Spleen (tissue), 11 donors: ENCODE results near the gene BCL3. TPM values are rescaled to one million over a fixed set of nuclear protein-coding genes. Genes with fewer than 3 reads are reported as not detected.
A peak's percentile ranks its signal among the peaks of the same experiment; 100 is the strongest.

Source experiments
- DNase-seq: peaks from one replicate; pipeline ENCODE4 v3.0.0-alpha.2; 2020
- H3K27ac ChIP-seq, 8 donors: fragments of 200-600 bp; sonication (generic) in 7 of 8; 1 replicate in 4 of 8; 2 replicates in 4 of 8; pipeline versions ENCODE4 v1.5.0 to v1.8.0; 2016 to 2021; ENCODE audit warnings: inconsistent platforms in 4 of 8, mild to moderate bottlenecking in 4 of 8, moderate library complexity in 1 of 8
- H3K27me3 ChIP-seq, 7 donors: fragments of 200-600 bp; sonication (generic) in 6 of 7; replicated peaks in 1 of 7; 1 replicate in 4 of 7; 2 replicates in 3 of 7; pipeline versions ENCODE4 v1.5.0 to v1.8.0; 2016 to 2021; ENCODE audit warnings: inconsistent platforms in 3 of 7, mild to moderate bottlenecking in 1 of 7
- H3K36me3 ChIP-seq, 6 donors: fragments of 200-600 bp; sonication (generic) in 5 of 6; 1 replicate in 4 of 6; 2 replicates in 2 of 6; pipeline versions ENCODE4 v1.5.0 to v1.8.0; 2016 to 2021; ENCODE audit warnings: inconsistent platforms in 2 of 6
- H3K4me1 ChIP-seq, 6 donors: fragments of 200-600 bp; sonication (generic) in 5 of 6; 1 replicate in 3 of 6; 2 replicates in 3 of 6; pipeline versions ENCODE4 v1.5.0 to v1.8.0; 2016 to 2021; ENCODE audit warnings: inconsistent platforms in 3 of 6
- H3K4me3 ChIP-seq, 8 donors: fragments of 200-600 bp; sonication (generic) in 7 of 8; 1 replicate in 4 of 8; 2 replicates in 4 of 8; pipeline versions ENCODE4 v1.5.0 to v1.8.0; 2016 to 2021; ENCODE audit warnings: inconsistent platforms in 4 of 8, mild to moderate bottlenecking in 4 of 8, moderate library complexity in 2 of 8
- H3K9me3 ChIP-seq, 8 donors: fragments of 200-600 bp; sonication (generic) in 7 of 8; 1 replicate in 4 of 8; 2 replicates in 4 of 8; pipeline versions ENCODE4 v1.5.0 to v1.8.0; 2016 to 2021; ENCODE audit warnings: inconsistent platforms in 4 of 8
- CTCF ChIP-seq, 11 experiments: fragments of 200-600 bp in 7 of 11; fragments of 450-650 bp in 4 of 11; sonication (generic) in 4 of 11; IDR thresholded peaks in 8 of 11; conservative IDR thresholded peaks in 3 of 11; 1 replicate in 7 of 11; 2 replicates in 4 of 11; pipeline versions ENCODE4 v1.4.0 to v1.8.0; 2016 to 2021; ENCODE audit warnings: antibody characterized with exemption in 11 of 11, inconsistent platforms in 4 of 11, mild to moderate bottlenecking in 1 of 11
- POLR2A ChIP-seq, 3 donors: fragments of 450-650 bp; IDR thresholded peaks; one replicate each; pipeline ENCODE4 v1.5.1; 2017; ENCODE audit warnings: antibody characterized with exemption in 3 of 3, mild to moderate bottlenecking in 1 of 3
- POLR2AphosphoS5 ChIP-seq, 3 donors: sonication (generic); formaldehyde crosslinking; IDR thresholded peaks; one replicate each; pipeline ENCODE4 v1.5.1; 2017; ENCODE audit warnings: antibody characterized with exemption in 3 of 3
- WGBS, 5 donors: extraction: QIAGEN DNeasy Blood & Tissue Kit in 3 of 5; methylation state at CpG; one replicate each; pipeline versions ENCODE4 v1.1.5 to v1.1.7; 2013 to 2018; 5-methylcytosine and 5-hydroxymethylcytosine counted together
- intact Hi-C: fragments of 100-400 bp; cut with DNase I; formaldehyde crosslinking; loops from one replicate; pipeline ENCODE4 v1.15.0; 2023; ENCODE audit warnings: low total_unique reads
- polyA plus RNA-seq, 3 donors: library from polyadenylated mRNA; stranded (reverse); fragments of 200-250 nt; gene quantifications; one replicate each; pipeline ENCODE4 v1.2.1, GENCODE V29; 2013
- total RNA-seq, 7 donors: library from RNA; depleted of rRNA in 3 of 7; stranded (reverse); fragments of >200 nt in 3 of 7; fragmentation: NEBNext Ultra II Directional in 4 of 7; extraction: Animal tissue kit (Norgen Biotek cat#: 25700) in 4 of 7; gene quantifications; one replicate each; pipeline versions ENCODE4 v1.1.0 to v1.2.1, GENCODE V29; 2016 to 2021
- donor health status: healthy with polysubstance abuse.
- donor health status: DM: no; HTN: no; CAD: no; lungs with moderate emphysema.
- donor health status: DM: no; HTN: no; CAD: no.
- donor health status: Bipolar disorder and iron deficiency.
- donor health status: healthy.
- donor health status: DM: no; HTN: no; CAD: no.
- donor health status: DM: yes; HTN: yes; CAD: no.

BCL3 gene
- total and polyA plus RNA-seq, 10 donors, result 26.5 to 229 (median 76.9) TPM

GRCh38 chr19:44742330-44743061 is 6.0 kb upstream of the BCL3 start:
- WGBS, 5 donors, result 55 to 73% (median 62%) methylated on average over 20 of the region's 20 CpGs
- Histone ChIP-seq H3K9me3 (no peaks in the 10 kb centered on the region), H3K27ac (peak overlapping the region; percentile 75 to 99 (median 97)), H3K4me3 (peak overlapping the region in 1 of 8 donors; percentile 30), H3K36me3 (no peaks in the 10 kb centered on the region), H3K4me1 (peaks cover 54 to 100% (median 88%) of the 10 kb centered on the region in 6 donors), H3K27me3 (no peaks in the 10 kb centered on the region)
- TF ChIP-seq POLR2A (IDR thresholded peaks at IDR 0.05) (no peak), CTCF (IDR thresholded peaks at IDR 0.05 in 8 of 11, conservative IDR thresholded peaks at IDR 0.05 in 3 of 11) (no peak), POLR2AphosphoS5 (IDR thresholded peaks at IDR 0.05) (no peak)
- intact Hi-C loops, result no loop called here
- DNase-seq, result no peak

GRCh38 chr19:44744871-44745332 is 3.6 kb upstream of the BCL3 start:
- Histone ChIP-seq H3K4me3 (no peak overlapping the region), H3K4me1 (peaks cover 45 to 95% (median 80%) of the 10 kb centered on the region in 6 donors), H3K27ac (peak overlapping the region; percentile 53 to 99 (median 97)), H3K9me3 (no peaks in the 10 kb centered on the region), H3K36me3 (peaks cover 0 to 2% (median 0%) of the 10 kb centered on the region in 6 donors), H3K27me3 (no peaks in the 10 kb centered on the region)
- WGBS, 5 donors, result 45 to 73% (median 68%) methylated on average over 3 of the region's 3 CpGs
- no peak for DNase-seq
- intact Hi-C loops, result no loop called here
- no peak for TF ChIP-seq CTCF (IDR thresholded peaks at IDR 0.05 in 8 of 11, conservative IDR thresholded peaks at IDR 0.05 in 3 of 11)
- no peak for TF ChIP-seq POLR2AphosphoS5 (IDR thresholded peaks at IDR 0.05)
- TF ChIP-seq POLR2A (IDR thresholded peaks at IDR 0.05), result no peak

GRCh38 chr19:44745341-44745831 is 3.1 kb upstream of the BCL3 start:
- TF ChIP-seq POLR2AphosphoS5 (IDR thresholded peaks at IDR 0.05), result peak; percentile 62 to 72 (median 67)
- TF ChIP-seq POLR2A (IDR thresholded peaks at IDR 0.05), result no peak
- peak; percentile 84 for DNase-seq
- Histone ChIP-seq H3K36me3 (peaks cover 0 to 7% (median 1%) of the 10 kb centered on the region in 6 donors), H3K27me3 (no peaks in the 10 kb centered on the region), H3K27ac (peak overlapping the region; percentile 53 to 99 (median 97)), H3K9me3 (no peaks in the 10 kb centered on the region), H3K4me1 (peaks cover 48 to 95% (median 83%) of the 10 kb centered on the region in 6 donors), H3K4me3 (no peak overlapping the region)
- intact Hi-C loops, result no loop called here
- 48 to 54% (median 52%) methylated on average over 9 to 10 of the region's 10 CpGs for WGBS, 5 donors

GRCh38 chr19:44745887-44746600 is 2.5 kb upstream of the BCL3 start:
- H3K9me3 ChIP-seq, result no peaks in the 10 kb centered on the region
- H3K4me1 ChIP-seq, result peaks cover 50 to 95% (median 83%) of the 10 kb centered on the region in 6 donors
- H3K27me3 ChIP-seq, result no peaks in the 10 kb centered on the region
- H3K27ac ChIP-seq, result peak overlapping the region; percentile 80 to 99 (median 97)
- peaks cover 0 to 14% (median 8%) of the 10 kb centered on the region in 6 donors for H3K36me3 ChIP-seq
- DNase-seq, result no peak
- TF ChIP-seq CTCF (IDR thresholded peaks at IDR 0.05 in 8 of 11, conservative IDR thresholded peaks at IDR 0.05 in 3 of 11), result no peak
- TF ChIP-seq POLR2A (IDR thresholded peaks at IDR 0.05), result no peak
- no peak for TF ChIP-seq POLR2AphosphoS5 (IDR thresholded peaks at IDR 0.05)
- 61 to 70% (median 67%) methylated on average over 4 of the region's 4 CpGs for WGBS, 5 donors
- no peak overlapping the region for H3K4me3 ChIP-seq
- intact Hi-C loops, result no loop called here
